Measurements from ENCODE around the gene MAGI2. TPM values are rescaled to one million over a fixed set of nuclear protein-coding genes. Genes with fewer than 3 reads are reported as not detected.

MAGI2 gene
- total RNA-seq, 2 donors from 2014 or later: 10.3 to 19.2 TPM

DNA sequence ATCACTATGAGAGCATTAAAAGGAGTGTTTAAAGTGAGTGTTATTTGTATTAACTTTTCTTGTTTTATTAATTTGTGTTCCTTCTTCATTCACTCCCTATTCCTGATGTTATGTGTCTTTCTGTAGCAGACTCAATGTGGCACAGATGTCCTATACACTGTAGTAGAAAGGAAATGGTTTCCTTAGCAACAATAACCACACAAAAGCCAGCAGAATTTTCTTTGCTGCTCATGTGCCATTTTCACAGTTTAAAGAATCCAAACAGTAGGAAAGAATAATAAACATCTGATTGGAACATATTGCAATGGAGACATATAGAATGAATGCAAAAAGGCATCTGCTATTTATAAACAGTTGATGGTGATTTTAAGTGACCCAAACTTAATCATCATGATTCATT is 891.3 kb downstream of the MAGI2 start:
- no peaks in the 10 kb centered on the region for H3K9me3 Mint-ChIP-seq
- Histone ChIP-seq H3K36me3 (ENCODE audit: control insufficient read depth, insufficient read depth, low read length) (no peaks in the 10 kb centered on the region), H3K9ac (ENCODE audit: extremely low read depth, low read length, poor library complexity, severe bottlenecking) (no peak overlapping the region), H3K4me1 (ENCODE audit: control insufficient read depth, insufficient read depth, low read length) (no peaks in the 10 kb centered on the region), H3K4me3 (ENCODE audit: low read length) (no peak overlapping the region), H3K27ac (ENCODE audit: low read depth, low read length) (peak overlapping the region; percentile 55), H3K27me3 (ENCODE audit: control insufficient read depth, insufficient read depth, low read length, poor library complexity, severe bottlenecking) (no peaks in the 10 kb centered on the region), H3K9me3 (ENCODE audit: control insufficient read depth, low read length) (no peaks in the 10 kb centered on the region)
- DNase-seq: no peak
- peaks cover 15% of the 10 kb centered on the region for H3K4me1 Mint-ChIP-seq
- H3K27me3 Mint-ChIP-seq (ENCODE audit: insufficient read depth): no peaks in the 10 kb centered on the region
- no peaks in the 10 kb centered on the region for H3K36me3 Mint-ChIP-seq (ENCODE audit: low read depth)
- TF ChIP-seq, protein P1, sequence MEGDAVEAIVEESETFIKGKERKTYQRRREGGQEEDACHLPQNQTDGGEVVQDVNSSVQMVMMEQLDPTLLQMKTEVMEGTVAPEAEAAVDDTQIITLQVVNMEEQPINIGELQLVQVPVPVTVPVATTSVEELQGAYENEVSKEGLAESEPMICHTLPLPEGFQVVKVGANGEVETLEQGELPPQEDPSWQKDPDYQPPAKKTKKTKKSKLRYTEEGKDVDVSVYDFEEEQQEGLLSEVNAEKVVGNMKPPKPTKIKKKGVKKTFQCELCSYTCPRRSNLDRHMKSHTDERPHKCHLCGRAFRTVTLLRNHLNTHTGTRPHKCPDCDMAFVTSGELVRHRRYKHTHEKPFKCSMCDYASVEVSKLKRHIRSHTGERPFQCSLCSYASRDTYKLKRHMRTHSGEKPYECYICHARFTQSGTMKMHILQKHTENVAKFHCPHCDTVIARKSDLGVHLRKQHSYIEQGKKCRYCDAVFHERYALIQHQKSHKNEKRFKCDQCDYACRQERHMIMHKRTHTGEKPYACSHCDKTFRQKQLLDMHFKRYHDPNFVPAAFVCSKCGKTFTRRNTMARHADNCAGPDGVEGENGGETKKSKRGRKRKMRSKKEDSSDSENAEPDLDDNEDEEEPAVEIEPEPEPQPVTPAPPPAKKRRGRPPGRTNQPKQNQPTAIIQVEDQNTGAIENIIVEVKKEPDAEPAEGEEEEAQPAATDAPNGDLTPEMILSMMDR (conservative IDR thresholded peaks at IDR 0.05): no peak
- no peak overlapping the region for H3K4me3 Mint-ChIP-seq
- H3K27ac Mint-ChIP-seq: no peak overlapping the region

DNA sequence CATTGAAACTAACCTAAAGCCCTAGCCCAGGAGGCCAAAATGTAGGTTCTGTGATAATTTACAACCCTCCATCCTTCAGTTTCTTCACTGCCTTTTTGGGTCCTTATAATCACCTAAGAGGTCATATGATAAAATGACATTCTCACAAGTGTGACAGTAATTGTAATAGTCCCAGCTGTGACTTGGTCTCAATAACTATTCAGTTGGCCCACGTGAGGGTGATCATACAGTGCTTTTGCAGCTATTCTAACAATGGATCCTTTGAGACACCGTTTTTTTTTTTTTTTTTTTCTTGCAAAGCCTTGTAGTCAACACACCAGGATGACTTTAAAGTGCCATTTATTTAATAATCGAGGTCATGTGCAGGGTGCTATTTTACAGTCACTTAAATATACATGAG is 894.9 kb downstream of the MAGI2 start:
- no peaks in the 10 kb centered on the region for H3K9me3 Mint-ChIP-seq
- Histone ChIP-seq H3K9ac (ENCODE audit: extremely low read depth, low read length, poor library complexity, severe bottlenecking) (no peak overlapping the region), H3K4me3 (ENCODE audit: low read length) (no peak overlapping the region), H3K27me3 (ENCODE audit: control insufficient read depth, insufficient read depth, low read length, poor library complexity, severe bottlenecking) (no peaks in the 10 kb centered on the region), H3K9me3 (ENCODE audit: control insufficient read depth, low read length) (no peaks in the 10 kb centered on the region), H3K4me1 (ENCODE audit: control insufficient read depth, insufficient read depth, low read length) (no peaks in the 10 kb centered on the region), H3K27ac (ENCODE audit: low read depth, low read length) (no peak overlapping the region), H3K36me3 (ENCODE audit: control insufficient read depth, insufficient read depth, low read length) (no peaks in the 10 kb centered on the region)
- TF ChIP-seq, protein P1 (conservative IDR thresholded peaks at IDR 0.05): no peak
- H3K36me3 Mint-ChIP-seq (ENCODE audit: low read depth): no peaks in the 10 kb centered on the region
- WGBS, 2 experiments (ENCODE audit: insufficient coverage in 1 of 2, insufficient read length in 1 of 2): 55 to 88% methylated on average over 2 to 3 of the region's 3 CpGs
- peaks cover 9% of the 10 kb centered on the region for H3K4me1 Mint-ChIP-seq
- H3K4me3 Mint-ChIP-seq: no peak overlapping the region
- H3K27ac Mint-ChIP-seq: no peak overlapping the region
- H3K27me3 Mint-ChIP-seq (ENCODE audit: insufficient read depth): no peaks in the 10 kb centered on the region
- no peak for DNase-seq

DNA sequence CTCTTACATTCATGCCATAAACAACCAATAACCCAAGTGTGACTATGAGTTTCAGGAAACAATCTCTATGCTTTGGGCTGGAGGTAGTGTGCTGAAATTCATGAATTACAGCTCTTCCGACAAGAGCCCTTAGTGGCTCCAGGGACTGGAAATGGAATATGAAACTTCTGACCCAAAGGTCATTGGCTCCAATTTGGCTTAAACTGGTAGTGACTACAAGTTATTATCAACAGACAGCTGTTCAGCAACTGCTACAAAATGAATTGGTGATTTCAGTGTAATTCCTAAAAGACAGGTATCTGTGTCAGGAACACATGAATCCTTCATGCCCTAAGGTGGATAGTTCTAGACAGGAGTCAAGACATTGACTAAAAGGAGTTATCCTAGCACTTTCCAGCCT is 909.5 kb downstream of the MAGI2 start:
- H3K4me1 Mint-ChIP-seq: no peaks in the 10 kb centered on the region
- H3K36me3 Mint-ChIP-seq (ENCODE audit: low read depth): peaks cover 8% of the 10 kb centered on the region
- WGBS, 2 experiments (ENCODE audit: insufficient coverage in 1 of 2, insufficient read length in 1 of 2): 93 to 100% methylated on average over 1 of the region's 1 CpG
- Histone ChIP-seq H3K9ac (ENCODE audit: extremely low read depth, low read length, poor library complexity, severe bottlenecking) (no peak overlapping the region), H3K4me3 (ENCODE audit: low read length) (no peak overlapping the region), H3K4me1 (ENCODE audit: control insufficient read depth, insufficient read depth, low read length) (no peaks in the 10 kb centered on the region), H3K36me3 (ENCODE audit: control insufficient read depth, insufficient read depth, low read length) (no peaks in the 10 kb centered on the region), H3K9me3 (ENCODE audit: control insufficient read depth, low read length) (no peaks in the 10 kb centered on the region), H3K27me3 (ENCODE audit: control insufficient read depth, insufficient read depth, low read length, poor library complexity, severe bottlenecking) (no peaks in the 10 kb centered on the region), H3K27ac (ENCODE audit: low read depth, low read length) (no peak overlapping the region)
- H3K27me3 Mint-ChIP-seq (ENCODE audit: insufficient read depth): no peaks in the 10 kb centered on the region
- TF ChIP-seq, protein P1 (conservative IDR thresholded peaks at IDR 0.05): no peak
- H3K9me3 Mint-ChIP-seq: no peaks in the 10 kb centered on the region
- H3K27ac Mint-ChIP-seq: no peak overlapping the region
- no peak for DNase-seq
- no peak overlapping the region for H3K4me3 Mint-ChIP-seq
